Inferior parietal cortex (tissue), 1 donor: ENCODE results near the gene SCN4A.

Experiments used
- DNase-seq: peaks from one replicate; pipeline ENCODE4 v3.0.0-alpha.2; 2016; ENCODE audit errors: extremely low spot score

The SCN4A gene

DNA sequence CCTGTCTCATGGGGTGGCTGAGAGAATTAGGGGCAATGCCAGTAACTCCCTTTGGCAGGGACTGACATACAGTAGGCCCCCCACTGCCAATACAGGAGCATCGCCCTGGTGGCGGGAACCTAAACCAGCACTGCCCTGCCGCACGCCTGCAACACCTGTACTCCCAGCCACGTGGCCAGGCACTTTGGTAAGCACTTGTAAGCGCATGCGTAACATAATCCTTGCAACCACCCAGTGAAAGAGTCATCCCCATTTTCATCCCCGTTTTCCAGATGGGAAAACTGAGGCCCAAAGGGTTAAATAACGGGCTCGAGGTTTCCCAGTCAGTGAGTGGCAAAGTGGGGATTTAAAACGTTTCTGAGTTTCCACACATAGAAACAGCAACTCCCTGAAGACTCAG is 17.5 kb downstream of the SCN4A start:
- no peak for DNase-seq

DNA sequence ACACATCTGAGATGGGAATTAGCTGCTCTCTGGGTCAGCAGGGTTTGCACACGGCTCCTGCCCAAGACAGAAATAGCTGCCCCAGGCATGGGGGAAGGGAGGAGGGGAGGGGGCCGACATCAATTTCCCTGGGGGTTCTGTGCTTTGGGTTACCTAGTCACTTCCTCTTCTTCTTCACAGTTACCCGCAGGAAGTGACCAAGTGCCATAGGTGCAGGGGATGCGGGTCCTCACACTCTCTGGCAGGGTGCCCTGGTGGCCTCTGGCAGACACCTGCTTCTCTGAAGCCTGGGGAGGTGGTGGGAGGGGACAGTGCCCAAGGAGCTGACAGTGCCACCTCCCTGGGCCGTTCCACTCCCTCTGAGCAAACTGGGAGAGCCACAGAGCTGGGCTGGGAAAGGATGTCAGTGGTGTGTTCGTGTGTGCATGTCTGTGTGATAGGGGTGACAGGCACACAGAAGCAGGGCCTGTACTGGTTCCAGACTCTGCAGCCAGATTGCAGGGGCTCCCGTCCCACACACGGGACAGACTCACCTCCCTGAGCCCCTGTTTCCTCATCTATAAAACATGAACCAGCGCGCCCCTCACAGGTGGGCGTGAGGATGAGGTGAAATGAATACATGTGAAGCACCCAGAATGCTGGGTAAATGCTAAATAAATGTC is 18.2 kb downstream of the SCN4A start:
- DNase-seq: no peak

DNA sequence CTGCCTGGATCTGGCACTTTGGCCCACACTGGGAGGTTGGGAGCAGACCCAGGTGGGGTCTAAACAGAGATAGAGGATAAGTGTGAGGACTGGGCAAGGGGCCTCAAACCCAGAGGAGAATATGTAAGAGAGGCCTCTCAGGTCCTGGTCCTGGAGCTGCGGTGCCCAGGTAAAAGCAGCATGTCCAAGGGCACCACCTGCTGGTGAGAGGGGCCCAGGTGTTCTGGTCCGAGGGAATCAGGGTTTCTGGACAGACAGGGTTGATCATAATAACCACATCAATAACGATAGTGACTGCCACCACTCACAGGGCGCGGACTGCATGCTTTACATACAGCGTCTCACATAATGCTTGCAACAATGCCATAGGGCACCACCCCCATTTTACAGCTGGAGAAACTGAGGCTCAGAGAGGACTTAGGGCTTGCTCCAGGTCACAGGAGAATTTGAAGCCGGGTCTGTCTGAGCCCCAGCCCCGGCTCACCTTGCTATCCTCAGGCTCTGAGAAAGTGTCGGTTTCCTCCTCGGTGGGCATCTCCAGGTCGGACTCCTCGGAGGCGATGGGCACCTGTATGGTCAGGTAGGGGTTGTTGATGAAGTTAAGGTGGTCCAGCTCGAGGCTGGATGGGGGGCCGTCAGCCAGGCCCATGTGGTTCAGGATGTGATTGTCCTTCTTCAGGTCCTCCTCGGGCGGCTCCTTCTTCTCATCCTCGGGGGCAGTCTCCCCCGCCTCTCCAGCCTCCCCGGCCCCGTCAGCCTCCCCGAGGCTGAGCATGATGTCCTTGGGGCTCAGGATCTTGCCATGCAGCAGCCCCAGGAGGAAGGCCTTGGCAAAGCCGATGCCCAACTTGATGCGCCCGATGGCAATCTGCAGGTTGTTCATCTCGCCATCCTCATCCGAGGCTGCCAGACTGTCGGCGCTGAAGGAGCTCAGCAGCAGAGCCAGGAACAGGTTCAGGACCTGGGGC is 21.5 kb downstream of the SCN4A start:
- DNase-seq: no peak

DNA sequence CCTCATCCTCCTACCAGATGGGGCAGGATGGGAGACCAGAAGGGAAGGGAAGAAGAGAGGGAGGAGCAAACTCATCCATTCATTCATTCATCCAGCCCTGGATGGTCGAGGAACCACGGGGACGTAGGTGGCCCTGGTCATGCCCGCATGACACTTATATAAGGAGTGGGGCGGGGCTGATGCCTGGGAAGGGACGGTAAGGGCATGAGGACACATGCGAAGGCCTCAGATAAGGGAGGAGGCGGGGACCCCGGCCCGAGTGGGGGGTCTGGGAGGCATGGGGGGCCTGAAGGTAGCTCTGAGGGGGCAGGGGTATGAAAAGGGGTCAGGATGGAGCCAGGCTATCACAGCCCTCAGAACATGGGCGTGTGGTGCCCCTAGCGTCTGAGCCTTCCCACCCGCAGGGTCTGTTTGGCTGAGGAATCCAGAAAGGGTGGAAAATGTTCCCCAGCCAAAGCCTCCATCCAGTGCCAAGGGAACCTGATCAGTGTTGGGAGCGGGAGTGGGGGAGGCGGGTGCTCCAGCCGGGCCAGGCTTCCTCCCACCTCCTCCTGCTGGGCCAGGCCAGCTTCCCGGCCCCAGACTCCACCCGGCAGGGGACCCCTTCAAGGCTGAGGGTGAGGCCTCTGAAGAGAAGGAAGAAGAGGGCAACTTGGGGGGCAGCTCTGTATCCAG is 23.0 kb downstream of the SCN4A start:
- DNase-seq: no peak

DNA sequence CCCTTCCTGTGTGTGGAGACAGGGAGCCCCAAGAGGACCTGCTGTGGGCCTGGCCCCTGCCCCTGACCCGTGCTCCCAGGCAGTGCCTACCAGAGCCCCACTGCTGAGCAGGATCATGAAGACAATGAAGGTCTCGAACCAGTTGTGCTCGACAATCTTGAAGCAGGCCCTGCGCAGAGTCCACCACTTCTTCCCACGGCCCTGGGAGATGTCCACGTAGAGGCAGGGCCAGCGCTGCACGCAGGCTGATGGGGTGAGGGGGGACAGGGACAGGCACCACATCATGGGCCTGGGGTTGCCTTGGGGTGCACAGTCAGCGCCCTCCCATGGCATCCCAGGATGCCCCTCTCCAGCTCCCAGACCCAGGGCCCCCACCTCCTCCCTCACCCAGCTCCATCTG is 24.2 kb downstream of the SCN4A start:
- no peak for DNase-seq

DNA sequence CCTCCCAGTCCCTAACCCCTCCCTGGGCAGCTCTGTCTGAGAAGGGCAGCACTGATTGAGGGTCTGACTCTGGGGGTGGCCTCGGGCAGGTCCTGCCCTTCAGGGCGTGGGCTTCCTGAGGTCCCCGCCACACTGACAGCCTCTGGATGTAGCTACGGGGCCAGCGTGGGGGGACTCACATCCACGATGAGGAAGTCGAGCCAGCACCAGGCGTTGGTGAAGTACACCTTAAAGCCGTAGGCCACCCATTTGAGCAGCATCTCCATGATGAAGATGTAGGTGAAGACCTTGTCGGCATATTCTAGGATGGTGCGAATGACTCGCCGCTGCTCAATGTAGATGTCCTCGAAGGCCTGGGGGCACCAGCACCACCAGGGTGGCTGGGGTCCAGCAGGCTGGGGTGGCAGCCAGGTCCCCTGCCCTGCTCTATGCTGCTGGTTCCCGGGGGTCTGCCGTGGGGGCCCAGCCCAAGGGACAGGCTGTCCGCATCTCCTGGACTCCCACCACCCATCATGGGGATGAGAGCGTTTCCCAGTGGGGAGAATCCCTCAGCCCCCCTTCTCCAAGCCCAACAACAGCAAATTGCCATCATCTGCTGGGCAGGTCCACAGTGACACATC is 24.9 kb downstream of the SCN4A start:
- DNase-seq: no peak

DNA sequence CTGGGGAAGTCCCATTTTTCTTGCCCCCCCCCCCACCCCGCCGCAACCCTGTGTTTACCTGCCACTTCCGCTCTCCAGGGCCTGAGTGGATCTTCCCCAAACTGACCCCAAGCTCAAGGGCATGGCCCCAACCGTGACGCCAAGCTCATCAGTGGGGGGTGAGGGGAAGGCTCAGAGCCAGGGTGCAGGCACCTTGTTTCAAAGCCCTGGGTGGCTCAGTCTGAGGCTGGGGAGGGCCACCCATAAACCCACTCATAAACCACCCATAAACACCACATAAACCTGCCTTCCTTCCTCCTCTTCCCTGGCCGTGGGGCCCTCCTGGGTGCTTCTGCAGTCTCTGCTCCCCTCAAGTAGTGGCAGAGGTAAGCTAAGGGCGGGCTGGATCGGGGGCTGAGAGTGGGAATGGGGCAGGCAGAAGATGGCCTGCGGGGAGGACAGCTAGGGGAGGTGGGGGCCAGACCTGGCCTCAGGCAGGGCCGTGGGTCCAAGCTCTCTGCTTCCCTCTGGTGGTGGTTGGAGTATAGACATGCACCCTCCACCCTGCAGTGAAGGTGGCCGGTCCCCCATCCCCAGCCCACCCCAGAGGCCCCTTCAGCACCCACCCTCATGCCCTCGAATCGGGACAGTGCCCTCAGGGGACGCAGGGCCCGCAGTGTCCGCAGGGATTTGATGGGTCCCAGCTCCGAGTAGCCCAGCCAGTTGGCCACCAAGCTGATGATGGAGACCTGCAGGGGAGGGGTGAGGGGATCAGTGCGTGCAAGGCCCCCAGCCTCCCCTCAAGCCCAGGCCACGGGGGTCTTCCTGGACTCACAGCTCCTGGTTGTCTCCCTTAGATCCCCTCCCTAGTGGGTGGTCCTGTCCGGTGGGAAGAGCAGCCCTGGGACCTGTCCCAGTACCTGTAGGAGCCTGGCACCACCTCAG is 26.0 kb downstream of the SCN4A start:
- DNase-seq: peak; percentile 13

DNA sequence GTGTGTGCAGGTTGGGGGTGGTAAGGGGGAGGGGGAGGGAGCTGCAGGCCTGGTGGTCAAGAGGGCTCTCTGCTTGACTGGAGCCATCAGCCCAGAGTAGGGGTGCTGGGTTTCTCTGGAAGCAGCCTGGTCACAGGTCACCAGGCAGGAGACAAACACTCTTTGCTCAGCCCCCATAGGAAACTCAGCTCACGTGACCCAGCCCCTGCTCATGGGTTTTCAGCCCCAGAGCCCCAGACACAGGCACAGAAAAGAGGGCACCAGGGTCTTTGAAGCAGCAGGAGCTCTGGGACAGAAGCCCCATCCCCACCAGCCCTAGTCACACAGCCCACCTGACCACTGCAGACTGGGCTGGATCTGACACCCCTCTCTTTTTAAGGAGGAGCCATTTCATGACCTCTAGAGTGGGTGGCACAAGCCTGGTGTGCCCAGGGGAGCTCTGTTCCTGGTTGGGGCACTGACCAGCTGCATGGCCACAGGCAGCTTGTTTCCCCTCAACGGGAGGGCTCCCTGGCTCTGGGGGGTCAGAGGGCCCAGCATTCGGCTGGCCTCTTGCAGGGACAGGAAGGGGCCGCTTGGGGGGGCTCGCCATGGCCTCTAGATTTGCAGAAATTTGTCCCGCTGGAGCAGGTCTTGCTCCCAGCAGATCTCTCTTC is 26.8 kb downstream of the SCN4A start:
- DNase-seq: no peak

DNA sequence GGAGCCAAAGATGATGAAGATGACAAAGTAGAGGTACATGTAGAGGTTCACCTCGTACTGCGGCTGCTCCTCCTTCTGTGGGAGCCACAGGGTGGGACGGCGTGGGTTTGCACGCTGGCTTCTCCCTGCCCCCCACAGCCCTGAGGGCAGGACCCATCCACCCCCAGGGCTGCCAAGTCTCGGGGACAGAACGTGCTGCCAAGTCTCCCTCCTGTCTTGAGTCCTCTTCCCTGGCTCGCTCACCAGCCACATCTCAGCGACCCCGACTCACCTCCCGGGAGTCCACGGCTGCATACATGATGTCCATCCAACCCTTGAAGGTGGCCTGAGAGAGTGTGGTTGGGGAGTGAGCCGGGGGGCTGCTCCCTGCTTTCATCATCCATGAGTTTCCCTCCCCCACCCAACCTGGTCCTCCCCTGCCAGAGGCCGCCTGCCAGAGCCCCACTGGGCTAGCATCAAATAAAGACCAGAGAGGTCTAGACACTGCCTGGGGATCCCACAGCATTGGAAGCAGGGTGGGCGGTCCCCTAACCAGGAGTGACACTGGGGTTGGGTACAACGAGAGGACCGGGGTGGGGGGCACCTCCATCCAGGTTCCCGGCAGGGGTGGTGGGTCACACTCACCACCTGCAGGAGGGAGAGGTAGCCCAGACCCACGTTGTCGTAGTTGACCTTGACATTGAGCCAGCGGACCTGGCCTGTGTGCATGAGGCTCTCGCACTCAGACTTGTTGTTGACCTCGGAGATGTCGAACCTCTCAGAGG is 27.8 kb downstream of the SCN4A start:
- DNase-seq: no peak

DNA sequence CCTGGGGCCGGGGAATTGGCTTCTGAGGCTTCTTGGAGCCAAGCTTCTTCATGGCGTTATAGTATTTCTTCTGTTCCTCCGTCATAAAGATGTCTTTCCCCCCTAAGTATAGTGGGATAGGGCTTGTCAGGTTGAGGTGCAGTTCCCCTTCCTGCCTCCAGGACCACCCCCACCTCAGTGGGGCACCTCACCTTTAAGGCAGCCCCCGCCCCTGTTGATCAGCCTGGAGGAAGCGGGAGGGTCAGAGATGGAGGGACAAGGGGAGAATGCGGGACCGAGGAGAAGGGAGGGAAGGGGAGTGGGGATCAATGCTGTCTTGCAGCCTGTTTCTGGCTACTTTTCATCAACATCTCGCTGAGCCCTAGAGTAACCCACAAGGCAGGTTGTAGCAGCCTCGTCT is 29.0 kb downstream of the SCN4A start:
- no peak for DNase-seq

DNA sequence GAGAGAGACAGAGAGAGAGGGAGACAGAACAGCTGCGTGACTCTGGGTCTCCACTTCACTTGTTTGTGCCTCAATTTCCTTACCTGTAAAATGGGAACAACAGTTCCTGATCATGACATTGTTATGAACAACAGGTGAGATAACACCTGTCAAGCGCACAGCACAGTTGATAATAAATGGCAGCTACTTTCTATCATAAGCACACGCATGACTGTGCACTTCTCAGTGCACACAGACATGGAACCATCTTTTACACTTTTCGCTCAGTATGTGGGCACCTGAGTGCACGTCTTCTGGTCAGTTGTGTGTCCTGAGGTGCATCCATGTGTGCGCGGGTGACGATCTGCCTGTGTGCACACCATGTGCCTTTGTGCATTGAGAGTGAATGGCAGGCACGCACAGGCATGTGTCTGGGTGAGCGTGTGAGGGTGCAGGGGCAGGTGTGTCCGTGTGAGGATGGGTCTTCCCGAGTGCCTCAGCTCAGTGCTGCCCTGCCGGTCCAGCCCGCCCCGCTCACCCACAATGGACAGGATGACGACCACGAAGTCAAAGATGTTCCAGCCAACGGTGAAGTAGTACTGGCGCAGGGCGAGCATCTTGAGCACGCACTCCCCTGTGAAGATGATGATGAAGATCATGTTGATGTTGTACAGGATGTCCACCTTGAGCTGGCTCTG is 30.3 kb downstream of the SCN4A start:
- DNase-seq: no peak

DNA sequence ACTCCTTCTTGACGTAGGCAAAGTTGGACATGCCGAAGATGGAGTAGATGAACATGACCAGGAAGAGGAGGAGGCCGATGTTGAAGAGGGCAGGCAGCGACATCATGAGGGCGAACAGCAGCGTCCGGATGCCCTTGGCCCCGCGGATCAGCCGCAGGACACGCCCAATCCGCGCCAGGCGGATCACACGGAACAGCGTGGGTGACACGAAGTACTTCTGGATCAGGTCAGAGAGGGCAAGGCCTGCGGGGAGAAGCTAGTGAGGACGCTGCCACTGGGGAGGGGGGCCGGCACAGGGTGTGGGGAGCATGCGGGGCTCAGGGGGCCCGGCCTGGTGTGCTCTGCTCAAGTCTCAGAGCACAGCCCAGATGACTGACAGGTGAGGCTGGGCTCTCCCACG is 31.0 kb downstream of the SCN4A start:
- DNase-seq: no peak

DNA sequence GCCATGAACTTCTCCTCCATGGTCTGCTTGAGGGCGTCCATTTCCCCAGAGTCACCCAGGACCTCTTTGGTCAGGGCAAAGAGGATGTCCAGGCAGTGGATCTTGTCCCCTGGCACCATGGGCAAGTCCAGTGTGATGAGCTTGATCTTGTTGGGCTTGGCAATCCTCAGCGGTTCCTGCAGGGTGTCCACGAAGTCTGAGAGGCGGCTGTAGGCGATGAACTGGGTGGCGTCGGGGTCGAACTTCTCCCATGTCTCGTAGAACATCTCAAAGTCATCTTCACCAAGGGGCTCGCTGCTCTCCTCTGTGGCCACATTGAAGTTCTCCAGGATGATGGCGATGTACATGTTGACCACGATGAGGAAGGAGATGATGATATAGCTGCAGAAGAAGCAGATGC is 31.6 kb downstream of the SCN4A start:
- no peak for DNase-seq

DNA sequence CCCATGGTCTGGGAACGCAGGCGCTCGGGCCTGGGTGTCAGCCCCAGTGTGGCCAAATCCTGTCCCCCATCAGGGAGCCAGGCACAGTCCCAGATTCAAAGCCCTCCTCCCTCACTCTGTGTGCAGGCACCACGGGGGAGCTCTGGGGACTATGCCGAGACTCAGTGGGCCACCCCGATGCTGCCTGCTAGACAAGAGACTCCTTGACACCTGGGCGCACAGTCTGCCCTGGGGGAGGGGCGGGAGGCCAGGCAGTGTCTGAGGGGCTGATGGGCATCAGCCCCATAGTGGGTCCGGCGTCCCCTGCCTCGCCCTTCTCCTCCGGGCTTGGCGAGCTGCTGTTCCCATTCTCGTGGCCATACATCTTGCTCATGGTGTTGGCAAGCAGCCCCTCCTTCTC is 32.1 kb downstream of the SCN4A start:
- no peak for DNase-seq

DNA sequence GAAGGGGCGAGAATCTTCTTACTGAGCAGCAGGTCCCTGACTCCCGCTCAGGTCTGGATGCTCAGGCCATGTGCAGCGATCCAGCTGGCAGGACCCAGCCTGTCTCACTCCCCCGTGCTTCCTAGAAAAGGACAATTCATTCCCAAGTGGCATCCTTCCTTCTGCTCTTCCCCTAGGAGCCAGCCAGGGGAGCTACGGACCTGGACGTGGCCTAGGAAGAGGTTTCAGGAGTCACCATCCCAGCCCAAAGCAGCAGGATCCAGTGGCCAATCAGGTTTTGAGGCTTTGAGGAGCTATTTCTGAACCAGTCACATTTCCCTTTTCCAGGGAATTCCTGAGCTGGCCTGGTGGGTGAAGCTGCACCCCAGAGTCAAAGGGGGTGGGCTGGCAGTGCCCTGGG is 32.8 kb downstream of the SCN4A start:
- no peak for DNase-seq

DNA sequence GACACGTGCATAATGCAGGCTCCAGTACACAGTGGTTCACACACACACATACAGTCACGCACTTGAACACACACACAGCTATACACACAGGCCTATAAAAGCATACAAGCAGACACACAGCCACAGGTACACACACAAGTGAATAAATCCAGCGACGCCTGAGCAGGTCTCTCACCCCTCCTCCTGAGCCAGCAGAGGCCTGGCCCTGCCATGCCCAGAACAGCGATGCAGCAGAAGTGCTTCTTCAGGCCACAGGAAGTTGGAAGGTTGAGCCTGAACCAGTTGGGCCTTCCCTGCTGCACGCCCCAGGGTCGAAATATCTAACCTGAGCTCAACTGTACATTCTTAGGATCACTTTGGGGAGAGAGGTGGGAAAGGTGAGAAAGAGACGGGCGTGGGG is 33.3 kb downstream of the SCN4A start:
- DNase-seq: no peak

DNA sequence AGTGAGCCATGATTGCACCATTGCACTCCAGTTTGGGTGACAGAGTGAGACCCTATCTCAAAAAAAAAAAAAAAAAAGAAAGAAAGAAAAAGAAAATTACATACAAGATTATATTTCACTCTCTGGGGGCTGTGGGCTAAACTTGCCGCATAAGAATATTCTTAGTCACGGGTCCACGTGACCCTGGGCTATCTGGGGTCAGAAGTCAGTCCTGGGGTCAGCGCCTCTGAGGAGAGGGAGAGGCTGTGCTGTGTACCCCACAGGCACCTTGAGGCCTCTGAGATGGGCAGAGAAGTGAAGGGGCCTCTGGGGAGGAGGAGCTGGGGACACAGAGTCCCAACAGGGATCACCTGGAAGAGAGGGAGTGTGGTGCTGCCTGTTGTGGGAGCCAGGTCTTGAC is 34.8 kb downstream of the SCN4A start:
- DNase-seq: no peak

DNA sequence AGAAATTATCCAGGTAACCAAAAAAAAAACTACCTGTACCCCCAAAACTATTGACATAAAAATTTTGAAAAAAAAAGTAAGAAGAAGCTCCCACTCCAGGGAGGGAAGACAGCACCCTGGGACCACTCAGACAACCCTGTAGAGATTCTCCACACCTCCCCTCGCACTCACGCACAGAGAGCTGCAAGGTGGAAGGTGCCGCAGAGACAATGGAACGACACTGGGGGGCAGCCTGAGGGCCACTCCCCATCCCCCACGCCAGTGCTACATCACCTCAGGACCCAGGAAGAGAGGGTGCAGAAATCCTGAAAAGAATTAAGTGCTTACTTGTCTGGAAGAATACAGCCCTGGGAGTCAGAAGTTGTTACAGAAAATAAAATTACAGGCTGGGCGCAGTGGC is 35.4 kb downstream of the SCN4A start:
- no peak for DNase-seq
